ENCODE results near the gene NCBP3. TPM values are rescaled to one million over a fixed set of nuclear protein-coding genes. Genes with fewer than 3 reads are reported as not detected.

Gene NCBP3
- total RNA-seq, 1 donor from 2014 or later = 45.8 TPM

GRCh38 chr17:3843935-3844516, 2.0 kb downstream of the NCBP3 start:
- no peaks in the 10 kb centered on the region for H3K9me3 Mint-ChIP-seq (ENCODE audit: unreplicated experiment)
- peak overlapping the region; percentile 92 for H3K4me3 Mint-ChIP-seq (ENCODE audit: unreplicated experiment)
- H3K27ac Mint-ChIP-seq (ENCODE audit: unreplicated experiment) = no peak overlapping the region
- H3K4me1 Mint-ChIP-seq (ENCODE audit: unreplicated experiment) = peaks cover 21% of the 10 kb centered on the region
- no peak for DNase-seq (ENCODE audit: extremely low spot score, unreplicated experiment)
- peaks cover 24% of the 10 kb centered on the region for H3K36me3 Mint-ChIP-seq (ENCODE audit: unreplicated experiment)
- H3K27me3 Mint-ChIP-seq (ENCODE audit: unreplicated experiment) = peaks cover 2% of the 10 kb centered on the region
- peak; percentile 63 for TF ChIP-seq CTCF (IDR thresholded peaks at IDR 0.05)

GRCh38 chr17:3838206-3838605, 7.8 kb downstream of the NCBP3 start:
- Mint-ChIP-seq H3K9me3 (ENCODE audit: unreplicated experiment) (no peaks in the 10 kb centered on the region), H3K36me3 (ENCODE audit: unreplicated experiment) (peaks cover 43% of the 10 kb centered on the region), H3K4me1 (ENCODE audit: unreplicated experiment) (no peaks in the 10 kb centered on the region), H3K27ac (ENCODE audit: unreplicated experiment) (no peak overlapping the region), H3K4me3 (ENCODE audit: unreplicated experiment) (no peak overlapping the region), H3K27me3 (ENCODE audit: unreplicated experiment) (no peaks in the 10 kb centered on the region)
- no peak for TF ChIP-seq CTCF (IDR thresholded peaks at IDR 0.05)
- no peak for DNase-seq (ENCODE audit: extremely low spot score, unreplicated experiment)

GRCh38 chr17:3836551-3836950, 9.5 kb downstream of the NCBP3 start:
- Mint-ChIP-seq H3K27me3 (ENCODE audit: unreplicated experiment) (no peaks in the 10 kb centered on the region), H3K4me3 (ENCODE audit: unreplicated experiment) (no peak overlapping the region), H3K27ac (ENCODE audit: unreplicated experiment) (no peak overlapping the region), H3K4me1 (ENCODE audit: unreplicated experiment) (no peaks in the 10 kb centered on the region), H3K9me3 (ENCODE audit: unreplicated experiment) (no peaks in the 10 kb centered on the region), H3K36me3 (ENCODE audit: unreplicated experiment) (peaks cover 43% of the 10 kb centered on the region)
- no peak for DNase-seq (ENCODE audit: extremely low spot score, unreplicated experiment)
- no peak for TF ChIP-seq CTCF (IDR thresholded peaks at IDR 0.05)

- TF ChIP-seq CTCF (IDR thresholded peaks at IDR 0.05) = no peak
- H3K27ac Mint-ChIP-seq (ENCODE audit: unreplicated experiment) = no peak overlapping the region
- no peaks in the 10 kb centered on the region for H3K27me3 Mint-ChIP-seq (ENCODE audit: unreplicated experiment)
- H3K4me1 Mint-ChIP-seq (ENCODE audit: unreplicated experiment) = no peaks in the 10 kb centered on the region
- H3K4me3 Mint-ChIP-seq (ENCODE audit: unreplicated experiment) = no peak overlapping the region
- H3K9me3 Mint-ChIP-seq (ENCODE audit: unreplicated experiment) = no peaks in the 10 kb centered on the region
- DNase-seq (ENCODE audit: extremely low spot score, unreplicated experiment) = no peak
- H3K36me3 Mint-ChIP-seq (ENCODE audit: unreplicated experiment) = peaks cover 38% of the 10 kb centered on the region
Observed at GRCh38 chr17:3835410-3836229, 10.4 kb downstream of the NCBP3 start.

- H3K9me3 Mint-ChIP-seq (ENCODE audit: unreplicated experiment) = no peaks in the 10 kb centered on the region
- H3K27ac Mint-ChIP-seq (ENCODE audit: unreplicated experiment) = no peak overlapping the region
- no peak for DNase-seq (ENCODE audit: extremely low spot score, unreplicated experiment)
- H3K27me3 Mint-ChIP-seq (ENCODE audit: unreplicated experiment) = no peaks in the 10 kb centered on the region
- no peak for TF ChIP-seq CTCF (IDR thresholded peaks at IDR 0.05)
- H3K4me1 Mint-ChIP-seq (ENCODE audit: unreplicated experiment) = no peaks in the 10 kb centered on the region
- no peak overlapping the region for H3K4me3 Mint-ChIP-seq (ENCODE audit: unreplicated experiment)
- H3K36me3 Mint-ChIP-seq (ENCODE audit: unreplicated experiment) = peaks cover 32% of the 10 kb centered on the region
Observed at GRCh38 chr17:3834811-3835210, 11.2 kb downstream of the NCBP3 start.

All from osteocyte (in vitro differentiated cells).